Hair follicular keratinocyte (primary cell): ENCODE measurements around the gene APOO. TPM values are rescaled to one million over a fixed set of nuclear protein-coding genes. Genes with fewer than 3 reads are reported as not detected.

Experiments used
- total RNA-seq: library from RNA; depleted of rRNA; stranded (reverse); fragments of >200 nt; gene quantifications from 2 replicates; pipeline ENCODE4 v1.2.3, GENCODE V29; 2015

Gene APOO
- total RNA-seq = 14.3 and 36.0 TPM in 2 replicates

GRCh38 chrX:23907498-23908218, at the start of gene APOO, which contains the start of gene CXorf58:
TSS of gene APOO (minus strand) at chrX:23907938. CDS start at chrX:23907702, 236 bp downstream.
TSS of gene CXorf58 (plus strand) at chrX:23908006. CDS start at chrX:23910303, 2,297 bp downstream.

Other genes with a start within 250 kb of the APOO start
- 184 and 210 TPM in 2 replicates for gene PRDX4, start 240.4 kb downstream of the APOO start, total RNA-seq
- 63.7 and 71.5 TPM in 2 replicates for gene ACOT9, start 164.7 kb downstream of the APOO start, total RNA-seq
- 772 and 1,081 TPM in 2 replicates for gene SAT1, start 124.8 kb downstream of the APOO start, total RNA-seq
- gene CXorf58, start 68 bp upstream of the APOO start, total RNA-seq = 0.23 TPM in 1 of 2 replicates, not detected in the other
- 2.4 and 2.9 TPM in 2 replicates for gene KLHL15, start 119.2 kb upstream of the APOO start, total RNA-seq
- gene EIF2S3, start 147.0 kb upstream of the APOO start, total RNA-seq = 168 and 169 TPM in 2 replicates
- gene ZFX, start 241.8 kb upstream of the APOO start, total RNA-seq = 11.2 and 14.8 TPM in 2 replicates